GM19240 (cell line): ENCODE results near the gene POMC.
"Not testable (repeated sequence)": the region's sequence is repeated elsewhere in the genome, so short reads cannot be mapped to it uniquely, and the experiment has no call there.

Experiments used
- DNase-seq: peaks from one replicate; pipeline ENCODE4 v3.0.0; 2011; ENCODE audit warnings: low spot score; ENCODE audit not compliant: insufficient read length

POMC gene

DNA sequence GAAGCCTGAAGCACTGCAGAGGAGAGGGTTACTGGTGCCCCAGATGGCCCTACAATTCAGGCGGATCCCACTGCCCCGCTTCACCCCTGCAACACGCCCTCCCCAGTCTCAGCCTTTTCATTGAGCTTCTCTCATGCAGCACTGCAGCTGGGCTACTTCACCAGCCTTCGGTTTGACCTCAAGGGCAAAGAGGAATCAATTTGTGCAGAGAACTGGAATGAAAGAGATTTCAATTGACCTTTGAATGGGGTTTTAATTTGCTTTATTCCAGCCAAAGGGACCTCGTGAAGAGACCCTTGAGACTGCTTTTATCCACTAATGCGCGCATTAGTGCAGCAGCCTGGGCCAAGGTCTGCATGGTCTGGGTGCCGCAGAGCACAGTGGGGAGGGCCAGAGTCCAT lies 8.8 kb upstream of the POMC start:
- no peak for DNase-seq

DNA sequence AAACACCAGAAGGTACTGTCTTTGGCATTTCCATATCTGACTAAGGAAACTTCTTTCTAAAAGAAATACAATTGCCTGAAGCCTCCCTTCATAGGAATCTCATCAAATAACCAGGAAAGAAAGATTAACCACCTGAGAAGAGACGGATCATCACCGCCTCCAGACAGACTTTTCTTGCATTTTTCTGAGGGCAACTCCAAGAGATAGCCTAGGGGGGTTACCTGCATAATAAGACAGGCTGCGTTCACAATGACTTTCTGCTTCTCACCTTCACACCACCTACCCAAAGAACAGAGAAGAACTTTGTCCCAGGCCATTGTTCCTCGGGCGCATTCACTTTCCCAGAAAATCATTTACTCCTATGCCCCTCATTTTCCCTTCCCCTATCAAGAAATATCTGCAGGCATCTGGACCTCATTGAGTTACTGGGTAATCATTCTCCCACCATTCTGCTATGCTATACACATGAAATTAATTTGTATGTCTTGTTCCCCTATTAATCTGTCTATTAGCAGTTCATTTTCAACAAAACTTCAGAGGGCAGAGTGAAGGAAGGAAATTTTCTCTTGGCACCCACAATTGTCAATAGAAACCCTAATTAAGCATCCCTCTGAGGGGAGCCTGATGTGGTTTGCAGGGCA lies 8.3 kb upstream of the POMC start:
- DNase-seq: no peak

DNA sequence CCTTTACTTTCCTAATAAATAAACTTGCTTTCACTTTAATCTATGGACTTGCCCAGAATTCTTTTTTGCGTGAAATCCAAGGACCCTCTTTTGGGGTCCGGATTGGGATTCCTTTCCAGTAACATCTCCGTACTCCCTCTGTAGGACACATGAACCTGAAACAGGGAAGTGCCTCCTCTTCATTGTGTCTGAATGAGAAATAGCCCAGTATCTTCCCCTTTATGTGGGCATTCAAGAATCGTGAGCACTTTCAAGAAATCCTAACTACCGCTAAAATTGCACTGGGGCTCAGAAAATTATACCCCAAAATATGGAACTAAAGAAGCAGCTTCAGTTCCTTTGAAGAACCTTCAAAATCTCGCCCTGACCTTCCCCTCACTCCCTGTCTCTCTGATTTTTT lies 7.8 kb upstream of the POMC start:
- DNase-seq: no peak

DNA sequence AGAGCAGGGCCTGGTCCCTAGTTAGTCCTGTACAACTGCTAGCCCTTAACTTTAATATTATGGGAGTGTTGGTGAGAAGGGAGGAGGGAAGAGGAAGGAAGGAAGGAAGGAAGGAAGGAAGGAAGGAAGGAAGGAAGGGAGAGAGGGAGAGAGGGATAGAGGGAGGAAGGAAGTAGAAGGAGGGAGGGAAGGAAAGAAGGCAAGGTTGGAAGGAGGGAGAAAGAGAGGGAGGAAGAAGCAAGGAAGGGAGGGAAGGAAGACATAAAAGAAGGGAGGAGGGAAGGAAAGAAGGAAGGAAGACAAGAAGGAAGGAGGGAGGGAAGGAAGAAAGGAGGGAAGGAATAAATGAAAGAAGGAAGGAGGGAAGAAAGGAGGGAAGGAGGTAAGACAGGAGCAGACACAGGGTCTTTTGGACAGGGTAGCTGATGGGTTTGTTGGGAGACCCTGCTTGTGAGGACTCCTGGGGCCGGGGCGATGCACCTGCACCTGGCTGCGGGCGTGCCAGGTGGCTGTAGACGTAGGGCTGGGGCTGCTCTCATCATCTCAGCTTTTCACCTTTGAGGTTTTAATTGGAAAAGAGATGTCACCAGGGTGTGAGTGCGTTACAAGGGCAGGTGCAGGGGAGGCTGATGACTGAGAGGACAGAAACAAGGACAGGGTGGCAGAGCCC lies 5.9 kb upstream of the POMC start:
- no peak for DNase-seq

DNA sequence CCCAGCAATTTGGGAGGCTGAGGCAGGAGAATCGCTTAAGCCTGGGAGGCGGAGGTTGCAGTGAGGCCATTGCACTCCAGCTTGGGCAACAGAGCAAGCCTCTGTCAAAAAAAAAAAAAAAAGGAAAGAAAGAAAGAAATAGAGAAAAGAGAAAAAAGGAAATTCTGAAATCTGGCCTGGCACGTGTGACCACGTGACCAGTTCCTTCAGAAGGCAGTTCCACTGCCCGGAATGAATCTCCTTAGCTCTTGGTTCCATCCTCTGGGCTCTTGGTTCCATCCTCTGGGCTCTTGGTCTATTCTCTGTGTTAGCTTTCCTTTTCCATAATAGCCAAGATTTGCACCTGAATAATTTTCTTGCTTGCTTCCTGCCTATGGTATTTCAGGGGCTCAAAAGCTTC lies 5.3 kb upstream of the POMC start:
- DNase-seq: no peak

DNA sequence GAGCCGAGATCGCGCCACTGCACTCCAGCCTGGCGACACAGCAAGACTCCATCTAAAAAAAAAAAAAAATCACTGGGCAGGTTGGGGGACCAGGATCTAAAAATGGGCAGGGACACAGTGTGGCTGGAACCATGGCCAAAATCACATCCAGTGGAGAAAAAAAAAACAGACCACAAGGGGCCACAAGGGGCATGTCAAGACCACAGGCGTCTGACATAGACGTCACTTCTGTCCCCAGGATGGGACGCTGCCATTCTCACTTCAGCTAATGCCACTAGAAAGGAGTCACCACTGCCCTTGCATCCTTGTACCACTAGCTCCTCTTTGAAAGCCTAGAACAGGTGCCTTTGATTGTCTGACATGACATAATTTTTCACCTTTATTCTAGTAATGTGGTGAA lies 2.5 kb upstream of the POMC start:
- no peak for DNase-seq

DNA sequence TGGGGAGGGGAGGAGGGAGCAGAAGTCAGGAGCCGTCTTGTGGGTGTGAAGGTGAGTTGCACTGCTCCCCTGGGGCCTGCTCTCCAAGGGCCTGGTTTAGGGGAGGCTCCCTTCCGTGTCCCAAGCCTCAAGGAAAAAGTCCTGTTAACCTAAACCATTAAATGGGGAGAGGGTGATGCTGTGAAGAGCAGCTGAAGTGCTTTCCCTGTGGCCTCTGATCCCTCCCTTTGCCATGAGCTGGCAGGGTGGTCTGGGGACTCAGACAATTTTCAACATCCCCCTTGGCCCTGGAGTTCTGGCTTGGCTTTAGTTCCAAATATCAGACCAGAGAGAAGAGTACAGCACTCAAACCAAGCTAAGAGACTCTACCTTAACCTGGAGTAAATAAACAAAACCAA lies 692 bp upstream of the POMC start:
- DNase-seq: no peak

DNA sequence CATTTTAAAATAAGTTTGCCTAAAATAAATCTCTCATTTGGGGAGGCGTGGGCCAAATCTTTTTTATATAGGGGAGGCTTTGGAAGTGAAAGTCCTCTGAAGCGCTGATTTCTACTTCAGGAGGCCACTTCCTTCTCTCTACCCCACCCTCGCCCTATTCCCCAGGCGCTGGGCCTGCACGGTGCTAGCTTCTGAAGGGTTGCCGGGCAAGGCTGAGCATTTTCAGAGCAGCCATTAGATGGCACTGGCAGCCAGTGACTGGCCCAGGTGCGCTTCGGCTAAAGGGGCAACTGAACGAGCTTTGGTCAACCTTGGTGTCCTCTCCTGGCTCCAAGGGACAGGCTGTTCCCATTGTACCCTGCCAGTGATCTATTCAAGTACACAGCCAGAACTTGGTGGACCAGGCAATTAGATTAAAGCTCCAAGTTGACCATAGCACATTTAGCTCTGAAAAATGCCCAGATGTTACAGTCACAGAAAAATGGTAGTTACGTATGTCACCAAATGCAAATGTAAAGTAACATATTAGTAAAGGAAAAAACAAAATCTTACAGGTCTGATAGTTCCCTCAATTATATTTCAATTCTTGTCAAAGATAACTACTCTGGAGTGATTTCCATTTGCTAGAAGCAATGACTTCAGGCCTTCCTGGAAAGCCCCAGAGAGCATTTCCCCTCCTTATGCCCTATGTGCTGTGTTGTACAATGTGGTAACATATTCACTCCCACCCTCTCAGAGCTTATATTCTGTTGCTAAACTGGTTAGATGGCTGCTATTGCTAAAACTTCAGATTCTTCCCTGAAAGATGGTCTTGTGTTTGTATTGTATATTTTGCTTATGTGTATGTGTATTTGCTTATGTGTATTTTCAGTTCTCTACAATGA lies 2.1 kb downstream of the POMC start:
- DNase-seq: peak; percentile 48

DNA sequence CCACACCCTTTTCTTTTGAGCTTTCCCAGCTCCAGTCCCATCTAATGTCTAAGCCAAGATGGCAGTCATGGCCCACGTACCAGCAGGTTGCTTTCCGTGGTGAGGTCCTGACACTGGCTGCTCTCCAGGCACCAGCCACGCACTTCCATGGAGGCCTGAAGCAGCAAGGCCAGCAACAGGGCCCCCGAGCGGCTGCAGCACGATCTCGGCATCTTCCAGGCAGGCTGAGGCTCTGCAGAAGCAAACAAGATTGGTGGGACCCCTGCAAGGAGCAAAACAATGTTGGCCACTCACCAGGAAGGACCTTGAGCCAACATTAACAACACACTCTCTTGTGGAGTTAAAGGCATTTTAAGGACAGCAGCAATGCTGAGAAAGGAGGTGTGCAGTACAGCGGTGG lies 3.8 kb downstream of the POMC start:
- no peak for DNase-seq

DNA sequence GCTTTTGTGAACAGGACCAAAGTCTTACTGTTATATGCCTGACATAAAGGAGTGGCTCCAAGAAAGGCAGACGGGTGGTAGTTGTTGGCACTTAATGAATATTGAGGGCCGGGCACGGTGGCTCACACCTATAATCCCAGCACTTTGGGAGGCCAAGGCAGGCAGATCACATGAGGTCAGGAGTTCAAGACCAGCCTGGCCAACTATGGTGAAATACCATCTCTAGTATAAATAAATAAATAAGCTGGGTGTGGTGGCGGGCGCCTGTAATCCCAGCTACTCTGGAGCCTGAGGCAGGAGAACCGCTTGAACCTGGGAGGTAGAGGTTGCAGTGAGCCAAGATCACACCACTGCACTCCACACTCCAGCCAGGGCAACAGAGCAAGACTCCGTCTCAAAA lies 6.3 kb downstream of the POMC start:
- DNase-seq: not testable (repeated sequence)

DNA sequence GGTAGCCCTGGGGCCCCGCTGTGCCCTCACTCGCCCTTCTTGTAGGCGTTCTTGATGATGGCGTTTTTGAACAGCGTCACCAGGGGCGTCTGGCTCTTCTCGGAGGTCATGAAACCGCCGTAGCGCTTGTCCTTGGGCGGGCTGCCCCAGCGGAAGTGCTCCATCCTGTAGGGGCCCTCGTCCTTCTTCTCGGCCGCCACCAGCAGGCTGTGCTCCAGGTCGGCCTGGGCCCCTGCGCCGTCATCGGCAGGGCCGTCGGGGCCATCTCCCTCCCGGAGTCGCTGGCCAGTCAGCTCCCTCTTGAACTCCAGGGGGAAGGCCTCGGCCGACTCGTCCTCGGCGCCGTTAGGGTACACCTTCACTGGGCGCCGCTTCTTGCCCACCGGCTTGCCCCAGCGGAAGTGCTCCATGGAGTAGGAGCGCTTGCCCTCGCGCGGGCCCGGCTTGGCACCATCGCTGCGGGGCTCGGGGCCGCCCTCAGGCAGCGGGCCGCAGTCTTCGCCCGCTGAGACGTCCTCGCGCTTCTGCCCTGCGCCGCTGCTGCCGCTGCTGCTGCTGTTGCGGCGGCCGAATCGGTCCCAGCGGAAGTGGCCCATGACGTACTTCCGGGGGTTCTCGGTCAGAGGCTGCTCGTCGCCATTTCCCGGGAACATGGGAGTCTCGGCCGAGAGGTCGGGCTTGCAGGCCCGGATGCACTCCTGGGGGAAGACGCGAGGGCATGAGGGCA lies 7.2 kb downstream of the POMC start:
- DNase-seq: no peak

DNA sequence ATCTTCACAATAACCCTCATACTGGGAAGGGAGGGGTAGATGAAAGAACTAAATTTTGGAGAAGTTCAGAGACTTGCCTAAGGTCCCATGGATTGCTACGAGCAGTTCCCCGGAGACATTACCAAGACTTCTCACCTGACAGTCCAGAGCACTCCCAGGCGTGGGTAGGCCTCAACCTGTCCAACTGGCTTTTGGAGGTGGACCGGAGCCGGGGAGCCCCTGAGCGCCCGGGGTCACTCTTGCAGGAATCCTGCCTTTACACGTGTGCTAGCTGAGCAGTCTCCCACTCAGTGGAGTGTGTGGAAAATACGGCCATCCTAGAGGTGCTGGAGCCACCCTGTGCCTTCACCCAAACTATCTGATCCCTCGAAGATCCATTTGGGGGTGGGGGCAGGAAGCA lies 8.0 kb downstream of the POMC start:
- DNase-seq: no peak

DNA sequence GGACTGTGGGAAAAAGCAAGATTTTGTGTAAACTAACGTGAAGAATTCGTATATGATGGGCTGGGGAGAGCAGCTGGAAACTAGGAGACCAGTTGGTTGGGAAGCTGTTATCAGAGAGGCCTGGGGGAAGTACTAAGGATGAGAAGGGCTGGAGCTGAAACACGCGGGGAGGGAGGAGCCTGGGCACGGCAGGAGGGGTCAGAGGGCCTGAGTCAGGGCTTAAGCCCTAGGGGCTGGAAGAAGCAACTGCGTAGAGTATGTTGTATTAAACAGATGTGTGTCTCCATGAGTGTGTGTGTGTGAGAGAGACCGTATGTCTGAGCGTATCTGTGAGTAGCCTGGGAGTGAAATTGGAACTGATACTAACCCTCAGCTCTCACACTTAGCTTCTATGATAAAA lies 8.4 kb downstream of the POMC start:
- DNase-seq: no peak

DNA sequence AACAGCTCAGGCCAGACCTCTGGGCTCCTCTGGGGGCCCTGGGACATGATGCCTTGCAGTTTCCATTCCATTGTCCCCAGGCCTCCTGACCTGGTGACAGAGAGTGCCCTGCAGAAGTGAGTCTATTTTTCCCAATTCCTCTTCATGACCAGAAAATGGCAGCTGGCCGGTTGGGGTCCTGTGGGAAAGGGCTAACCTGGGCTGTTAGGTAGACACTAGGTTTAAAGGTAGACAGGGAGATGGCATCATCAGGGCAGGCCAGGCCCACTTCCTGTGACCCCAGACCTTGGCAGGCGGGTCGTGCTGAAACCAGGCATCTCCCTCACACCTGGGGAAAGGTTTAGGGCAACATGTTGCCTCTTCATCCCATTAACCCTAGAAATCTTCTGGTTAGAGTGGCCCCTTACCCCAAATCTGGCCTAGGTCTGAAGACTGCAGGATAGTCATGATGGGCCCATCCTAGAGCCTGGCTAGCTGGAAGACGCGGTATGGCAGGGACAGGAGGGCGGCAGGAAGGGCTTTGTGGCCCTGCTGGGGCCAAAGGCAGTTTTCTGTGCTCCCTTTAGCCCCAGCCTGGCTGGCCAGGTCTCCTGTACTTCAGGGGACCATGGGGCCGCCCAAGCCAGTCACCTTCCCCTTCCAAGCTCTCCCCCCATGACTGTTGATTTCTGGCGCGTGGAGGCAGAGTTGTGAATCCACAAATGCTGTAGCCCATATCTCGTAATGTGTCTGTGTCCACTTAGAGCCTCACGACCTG lies 10.1 kb downstream of the POMC start:
- DNase-seq: no peak

DNA sequence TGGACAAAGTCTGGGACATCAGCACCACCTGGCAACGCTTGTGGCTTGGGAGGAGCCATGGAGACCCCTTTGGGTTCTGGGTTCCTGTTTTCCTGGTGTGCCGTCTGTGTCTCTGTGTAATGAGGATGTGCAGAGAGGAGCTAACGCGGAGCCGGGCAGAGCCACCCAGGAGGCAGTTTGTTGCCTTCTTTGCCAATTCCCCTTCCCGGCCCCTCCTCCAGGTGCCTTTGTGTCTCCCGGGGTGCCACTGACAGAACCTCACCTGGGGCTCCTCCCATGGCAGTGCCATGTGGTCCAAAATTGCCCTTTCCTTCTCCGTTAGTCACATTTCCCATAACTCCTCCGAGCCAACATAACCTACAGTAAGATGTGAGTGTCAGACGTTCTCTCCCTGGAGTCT lies 13.0 kb downstream of the POMC start:
- no peak for DNase-seq

DNA sequence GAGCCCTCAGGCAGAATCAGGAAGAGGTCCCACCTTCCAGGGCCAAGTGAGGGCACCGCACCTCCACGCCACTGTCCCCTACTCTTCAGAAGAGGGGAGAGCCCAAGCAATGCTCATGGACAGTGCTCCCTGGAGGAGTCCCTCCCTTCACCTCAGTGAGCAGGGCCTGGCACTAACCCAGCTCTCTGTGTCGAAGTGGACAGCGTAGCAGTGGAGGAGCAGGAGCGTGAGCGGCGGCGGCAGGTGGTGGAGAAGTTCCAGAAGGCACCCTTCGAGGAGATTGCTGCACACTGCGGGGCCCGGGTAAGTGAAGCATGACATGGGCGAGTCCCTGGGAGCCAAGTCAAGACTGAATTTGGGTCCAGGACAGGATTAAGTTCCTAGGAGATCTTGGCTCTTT lies 16.7 kb downstream of the POMC start:
- DNase-seq: no peak

DNA sequence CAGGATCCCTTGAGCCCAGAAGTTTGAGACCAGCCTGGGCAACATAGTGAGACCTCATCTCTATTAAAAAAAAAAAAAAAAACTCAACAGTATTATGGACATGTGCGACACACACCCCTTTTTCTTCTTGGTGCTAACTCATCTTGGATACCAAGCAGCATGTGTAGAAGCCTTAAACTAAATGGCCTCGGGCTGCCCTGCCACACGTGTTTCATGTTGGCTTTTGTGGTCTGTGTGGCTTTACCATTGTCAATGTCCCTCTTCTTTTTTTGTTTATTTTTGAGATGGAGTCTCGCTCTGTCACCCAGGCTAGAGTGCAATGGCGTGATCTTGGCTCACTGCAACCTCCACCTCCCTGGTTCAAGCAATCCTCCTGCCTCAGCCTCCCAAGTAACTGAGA lies 17.4 kb downstream of the POMC start:
- not testable (repeated sequence) for DNase-seq

DNA sequence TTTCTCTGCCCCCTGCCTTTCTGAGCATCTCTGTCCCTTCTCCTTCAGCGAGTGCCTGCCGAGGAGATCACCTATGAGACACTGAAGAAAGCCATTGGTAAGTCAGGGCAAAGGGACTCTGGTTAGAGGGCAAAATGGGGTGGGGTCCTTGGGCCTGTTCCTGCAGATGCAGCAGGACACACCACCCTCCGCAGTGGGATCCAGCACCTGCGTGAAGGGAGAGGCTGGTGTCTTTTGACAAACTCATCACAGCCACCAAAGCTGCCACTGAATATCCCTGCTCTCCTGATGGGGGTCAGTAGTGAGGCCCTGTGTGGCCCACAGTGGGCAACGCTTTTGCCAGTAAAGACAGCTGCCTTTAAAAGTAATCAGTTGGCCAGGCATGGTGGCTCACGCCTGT lies 18.7 kb downstream of the POMC start:
- no peak for DNase-seq

DNA sequence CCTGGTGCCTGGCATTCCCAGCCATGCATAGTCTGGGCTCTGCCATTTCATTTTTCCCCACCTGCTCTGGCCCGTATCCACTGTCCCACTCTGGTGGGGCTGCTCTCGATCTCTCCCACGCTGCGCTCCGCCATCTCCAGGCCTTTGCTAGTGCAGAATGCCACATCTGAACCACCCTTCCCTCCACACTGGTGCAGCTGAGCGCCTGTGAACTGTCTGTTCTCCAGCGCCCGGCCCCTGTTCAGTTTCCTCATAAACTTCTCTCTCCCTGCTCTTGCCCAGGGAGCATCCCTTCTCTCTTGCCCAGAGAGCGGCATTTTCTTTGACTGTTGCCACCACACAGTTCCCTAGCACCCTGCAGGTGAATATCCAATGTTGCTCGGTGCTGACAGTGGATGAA lies 21.5 kb downstream of the POMC start:
- DNase-seq: no peak

DNA sequence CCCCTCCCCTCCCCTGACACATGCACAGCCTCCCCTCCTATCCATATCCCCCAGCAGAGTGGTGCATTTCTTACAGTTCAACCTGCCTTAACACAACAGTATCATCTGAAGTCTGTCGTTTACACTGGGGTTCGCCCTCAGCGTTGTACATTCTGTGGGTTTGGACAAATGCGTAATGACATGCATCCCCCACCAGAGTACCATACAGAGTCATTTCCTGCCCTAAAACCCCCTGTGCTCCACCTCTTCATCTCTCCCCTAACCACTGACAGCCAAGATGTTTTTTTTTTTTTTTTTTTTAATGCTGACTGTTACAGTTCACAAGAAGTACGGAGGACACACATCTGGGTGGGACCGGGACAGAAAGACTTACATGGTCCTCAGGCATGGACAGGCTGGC lies 22.6 kb downstream of the POMC start:
- no peak for DNase-seq

DNA sequence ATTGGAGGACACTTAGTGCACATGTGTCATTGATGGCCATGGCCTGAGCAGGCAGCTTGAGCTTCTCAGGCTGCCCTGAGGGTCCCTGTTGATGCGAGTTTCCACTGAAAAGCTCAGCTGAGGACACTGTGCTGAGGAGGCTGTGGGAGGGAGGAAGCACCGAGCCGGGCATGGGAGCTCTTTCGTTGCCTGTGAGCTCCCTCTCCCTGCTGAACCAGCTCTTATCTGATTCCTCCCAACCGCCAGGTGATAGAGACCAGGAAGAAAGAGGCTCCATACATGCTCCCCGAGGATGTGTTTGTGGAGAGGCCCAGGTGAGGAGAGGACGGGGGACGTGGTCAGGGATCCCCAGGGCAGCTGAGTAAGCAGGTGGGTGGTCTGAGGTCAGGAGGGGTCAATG lies 27.3 kb downstream of the POMC start:
- DNase-seq: no peak
